ENCODE results near the gene RPS6KA3.

- no peak for TF ChIP-seq POLR2A (IDR thresholded peaks at IDR 0.05)
- TF ChIP-seq, protein P1, sequence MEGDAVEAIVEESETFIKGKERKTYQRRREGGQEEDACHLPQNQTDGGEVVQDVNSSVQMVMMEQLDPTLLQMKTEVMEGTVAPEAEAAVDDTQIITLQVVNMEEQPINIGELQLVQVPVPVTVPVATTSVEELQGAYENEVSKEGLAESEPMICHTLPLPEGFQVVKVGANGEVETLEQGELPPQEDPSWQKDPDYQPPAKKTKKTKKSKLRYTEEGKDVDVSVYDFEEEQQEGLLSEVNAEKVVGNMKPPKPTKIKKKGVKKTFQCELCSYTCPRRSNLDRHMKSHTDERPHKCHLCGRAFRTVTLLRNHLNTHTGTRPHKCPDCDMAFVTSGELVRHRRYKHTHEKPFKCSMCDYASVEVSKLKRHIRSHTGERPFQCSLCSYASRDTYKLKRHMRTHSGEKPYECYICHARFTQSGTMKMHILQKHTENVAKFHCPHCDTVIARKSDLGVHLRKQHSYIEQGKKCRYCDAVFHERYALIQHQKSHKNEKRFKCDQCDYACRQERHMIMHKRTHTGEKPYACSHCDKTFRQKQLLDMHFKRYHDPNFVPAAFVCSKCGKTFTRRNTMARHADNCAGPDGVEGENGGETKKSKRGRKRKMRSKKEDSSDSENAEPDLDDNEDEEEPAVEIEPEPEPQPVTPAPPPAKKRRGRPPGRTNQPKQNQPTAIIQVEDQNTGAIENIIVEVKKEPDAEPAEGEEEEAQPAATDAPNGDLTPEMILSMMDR (IDR thresholded peaks at IDR 0.05) = no peak
Measured at GRCh38 chrX:20144491-20144890, 122.2 kb downstream of the RPS6KA3 start.
